DLD1 (cell line): ENCODE data around the gene PRAC2.

Experiments
- in situ Hi-C: cut with HindIII; loops from 2 replicates; pipeline ENCODE4 v1.10.0; 2017; ENCODE audit warnings: low sequenced_read_pairs

PRAC2 gene

DNA sequence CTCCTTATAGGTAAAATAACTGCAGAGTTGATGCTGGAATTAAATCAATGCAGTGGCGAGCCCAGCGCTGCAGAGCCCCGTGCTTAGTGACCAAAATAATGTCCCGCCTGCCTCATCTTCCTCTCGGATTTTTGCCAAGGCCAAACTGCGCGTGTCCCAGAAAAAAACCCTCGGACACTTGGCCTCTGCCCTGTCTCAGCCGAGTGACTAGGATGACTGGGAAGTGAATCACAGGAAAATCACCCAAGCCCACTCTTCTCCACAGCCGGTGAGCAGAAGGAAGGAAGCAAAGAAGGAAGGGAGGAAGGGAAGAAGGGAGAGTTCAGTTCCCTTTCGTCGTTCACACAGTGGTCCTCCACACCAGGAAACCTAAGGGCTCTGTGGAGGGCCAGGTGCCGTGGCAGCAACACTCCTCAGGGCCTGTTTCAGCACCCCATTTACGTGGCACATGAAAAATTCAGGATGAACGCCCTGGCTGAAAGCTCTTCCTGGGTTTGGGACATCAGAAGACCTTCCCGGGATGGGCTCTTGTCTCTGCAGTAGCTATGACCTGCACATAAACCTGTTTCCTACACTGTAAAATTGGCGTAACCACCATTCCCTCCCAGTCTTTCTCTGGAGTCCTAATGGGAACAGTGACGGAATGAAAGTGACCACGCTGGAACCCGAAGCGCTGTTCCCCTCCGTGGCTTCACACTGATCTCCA lies 31.0 kb downstream of the PRAC2 start:
- in situ Hi-C loops, result loop anchor here (5.0 kb wide), 1 partner anchor 48 kb away; no protein-coding TSS in a partner anchor

DNA sequence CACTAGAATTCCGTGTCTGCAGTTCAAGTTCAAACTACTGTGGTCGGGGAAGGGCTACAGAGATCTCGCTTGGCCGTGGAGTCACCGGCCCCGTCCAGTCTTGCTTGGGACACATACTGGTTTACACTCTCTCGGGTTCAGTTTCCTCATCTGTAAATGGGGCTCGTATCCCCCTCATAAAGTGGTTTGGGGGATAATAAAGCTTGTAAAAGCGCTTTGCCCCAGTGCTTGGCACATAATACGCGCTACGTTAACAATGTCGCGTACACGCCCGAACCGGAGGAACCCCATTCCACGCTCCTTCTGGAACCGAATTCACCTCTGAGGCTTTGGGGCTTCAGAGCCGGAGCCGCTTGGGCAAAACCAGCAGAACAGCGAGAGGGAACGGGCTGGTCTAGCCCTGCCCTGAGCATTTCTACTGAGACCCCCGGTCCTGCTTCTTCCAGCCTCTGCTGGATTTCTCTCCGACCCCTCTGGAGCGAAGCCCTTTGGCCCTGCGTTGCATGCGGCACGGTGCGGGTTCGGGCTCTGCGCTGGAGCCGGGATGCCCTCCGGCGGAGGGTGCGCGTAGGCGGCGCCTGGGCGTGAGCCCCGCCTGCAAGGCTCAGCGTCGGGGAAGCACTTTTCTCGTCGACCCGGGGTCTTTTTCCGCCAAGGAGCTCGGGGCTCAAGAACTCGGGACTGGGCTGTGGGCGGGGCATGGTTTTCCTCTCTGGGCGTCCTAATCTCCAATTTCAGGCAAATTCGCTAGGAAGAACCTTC lies 31.7 kb downstream of the PRAC2 start:
- in situ Hi-C loops, result loop anchor here (5.0 kb wide), 1 partner anchor 48 kb away; no protein-coding TSS in a partner anchor

DNA sequence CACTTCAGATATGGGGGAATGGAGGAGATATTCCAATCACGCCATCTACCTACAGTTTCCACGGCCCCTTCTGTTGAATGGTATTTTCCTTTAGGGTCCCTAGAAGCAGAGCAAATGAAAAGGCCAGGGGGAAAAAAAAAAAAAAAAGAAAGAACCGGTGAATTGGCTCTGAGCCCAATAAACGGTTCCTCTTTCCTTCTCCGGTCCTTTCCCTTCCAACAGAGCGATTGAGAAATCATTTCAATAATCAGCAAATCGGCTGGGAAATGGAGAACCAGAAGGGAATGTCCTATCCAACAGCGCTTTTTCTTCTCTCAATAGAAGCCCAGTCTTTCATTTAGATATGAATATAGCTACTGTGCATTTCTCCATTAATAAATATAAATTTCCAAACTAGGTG lies 32.4 kb downstream of the PRAC2 start:
- in situ Hi-C loops, result no loop called here

DNA sequence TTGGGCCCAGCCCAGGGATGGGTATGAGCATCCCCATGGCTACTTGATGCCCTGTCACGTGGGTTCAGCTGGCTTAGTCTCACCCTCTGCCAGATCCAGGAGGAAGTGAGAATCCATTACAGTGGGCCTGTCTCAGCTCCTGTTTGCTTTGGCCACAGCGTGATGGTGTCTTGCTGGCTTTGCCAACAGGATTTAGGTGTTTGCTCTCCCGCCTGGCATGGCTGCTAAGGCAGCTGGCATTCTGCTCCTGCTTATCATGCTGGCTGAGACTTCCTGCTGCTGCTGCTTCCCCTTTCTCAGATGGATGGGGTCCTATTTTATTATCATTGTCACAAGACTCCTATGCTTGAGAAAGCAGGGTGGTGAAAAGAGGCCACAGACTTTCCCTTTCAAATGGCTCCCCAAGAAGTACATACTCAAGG lies 33.9 kb downstream of the PRAC2 start:
- in situ Hi-C loops, result no loop called here

DNA sequence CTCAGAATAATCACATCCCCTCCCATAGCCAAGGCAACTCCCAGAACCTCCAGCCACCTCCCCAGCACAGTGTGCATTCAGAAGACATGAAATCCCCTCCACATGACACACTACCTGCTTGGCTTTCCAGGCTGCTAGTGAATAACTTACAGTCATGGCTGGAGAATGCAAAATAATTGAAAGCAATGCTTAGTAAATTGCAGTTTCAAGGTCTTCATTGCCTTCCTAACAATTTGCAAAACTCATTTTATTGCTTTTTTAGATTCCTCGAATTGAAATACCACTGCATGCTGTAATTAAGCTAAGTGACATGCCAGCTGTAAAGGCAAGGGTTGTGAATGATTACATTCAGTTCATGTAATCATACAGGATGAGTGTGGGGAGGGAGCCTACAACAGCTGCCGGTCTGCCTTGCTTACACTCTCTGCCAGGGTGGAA lies 34.6 kb downstream of the PRAC2 start:
- in situ Hi-C loops, result no loop called here

DNA sequence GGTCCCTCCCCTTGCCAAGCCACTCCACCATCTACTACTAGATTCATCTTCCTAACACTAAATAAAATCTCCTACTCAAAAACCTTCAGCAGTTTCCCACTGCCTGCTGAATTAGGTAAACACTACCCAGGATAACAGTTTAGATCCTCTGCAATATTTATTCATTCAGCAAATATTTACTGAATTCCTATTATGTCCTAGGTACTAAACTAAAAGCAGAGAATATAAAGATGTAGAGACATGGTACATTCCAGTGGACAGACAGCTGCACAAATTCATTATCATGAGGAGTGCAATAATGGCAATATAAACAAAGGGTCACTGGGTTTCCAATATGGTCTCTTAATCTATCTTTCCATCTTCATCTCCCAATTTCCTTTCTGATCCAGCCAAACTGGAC lies 36.3 kb downstream of the PRAC2 start:
- in situ Hi-C loops, result no loop called here

DNA sequence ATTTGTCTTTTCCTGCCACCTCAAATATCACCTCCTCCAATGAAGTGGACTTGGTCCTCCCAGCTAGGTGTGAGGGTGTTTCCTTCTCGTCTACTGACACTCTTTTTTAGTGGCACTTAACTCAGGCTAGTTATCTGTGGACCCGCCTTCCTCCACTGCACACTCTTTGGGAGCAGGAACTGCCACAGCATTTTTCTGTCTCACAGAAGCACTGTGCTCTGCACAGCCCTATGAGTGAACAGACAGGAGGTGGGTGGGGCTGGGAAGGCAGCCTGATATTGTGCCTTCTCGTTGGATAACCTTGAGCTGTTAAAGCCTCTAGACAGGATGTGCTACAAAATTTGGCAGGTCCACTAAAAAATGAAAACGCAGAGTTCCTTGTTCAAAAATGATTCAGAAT lies 37.4 kb downstream of the PRAC2 start:
- in situ Hi-C loops, result no loop called here

DNA sequence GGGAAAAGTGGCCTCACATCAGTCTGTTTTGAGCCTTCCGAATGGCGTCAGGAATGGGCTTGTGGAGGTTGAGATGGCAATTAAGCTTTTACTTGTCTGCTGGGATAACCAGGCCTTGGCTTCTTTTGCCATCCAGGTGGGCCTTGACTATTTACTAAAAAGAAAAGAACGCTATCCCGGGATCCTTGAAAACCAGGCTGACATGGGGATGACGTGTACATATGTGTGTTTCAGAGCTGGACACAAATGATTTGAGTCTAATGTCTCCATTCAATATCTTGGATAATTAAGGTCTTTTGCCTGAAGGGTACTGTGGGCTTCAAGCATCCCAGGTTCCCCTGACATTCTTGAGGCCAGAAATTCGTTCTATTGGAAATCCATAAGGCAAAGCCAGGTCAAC lies 38.1 kb downstream of the PRAC2 start:
- in situ Hi-C loops, result no loop called here

DNA sequence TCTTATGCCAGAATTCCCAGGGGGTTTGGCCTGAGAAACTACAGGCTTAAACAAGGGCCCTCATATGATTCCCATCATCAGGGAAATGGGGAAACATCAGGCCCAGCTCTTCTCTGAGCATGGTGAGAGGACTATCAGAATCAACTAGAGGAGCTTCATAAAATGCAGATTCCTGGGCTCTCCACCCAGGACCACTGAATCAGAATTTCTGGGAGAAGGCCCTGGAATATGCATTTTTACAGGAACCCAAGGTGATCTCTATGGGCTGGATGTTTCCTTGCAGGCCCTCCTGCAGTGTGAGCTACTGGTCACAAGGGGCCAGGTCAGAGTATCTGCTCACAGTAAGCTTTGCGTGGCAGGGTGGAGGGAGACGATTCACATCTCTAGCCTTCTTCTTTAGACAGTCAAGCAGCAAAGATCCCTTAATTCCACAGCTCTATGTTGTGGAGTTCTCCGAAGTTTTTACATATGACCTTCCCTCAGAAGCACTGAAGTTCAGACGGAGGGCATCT lies 44.3 kb downstream of the PRAC2 start:
- in situ Hi-C loops, result no loop called here

DNA sequence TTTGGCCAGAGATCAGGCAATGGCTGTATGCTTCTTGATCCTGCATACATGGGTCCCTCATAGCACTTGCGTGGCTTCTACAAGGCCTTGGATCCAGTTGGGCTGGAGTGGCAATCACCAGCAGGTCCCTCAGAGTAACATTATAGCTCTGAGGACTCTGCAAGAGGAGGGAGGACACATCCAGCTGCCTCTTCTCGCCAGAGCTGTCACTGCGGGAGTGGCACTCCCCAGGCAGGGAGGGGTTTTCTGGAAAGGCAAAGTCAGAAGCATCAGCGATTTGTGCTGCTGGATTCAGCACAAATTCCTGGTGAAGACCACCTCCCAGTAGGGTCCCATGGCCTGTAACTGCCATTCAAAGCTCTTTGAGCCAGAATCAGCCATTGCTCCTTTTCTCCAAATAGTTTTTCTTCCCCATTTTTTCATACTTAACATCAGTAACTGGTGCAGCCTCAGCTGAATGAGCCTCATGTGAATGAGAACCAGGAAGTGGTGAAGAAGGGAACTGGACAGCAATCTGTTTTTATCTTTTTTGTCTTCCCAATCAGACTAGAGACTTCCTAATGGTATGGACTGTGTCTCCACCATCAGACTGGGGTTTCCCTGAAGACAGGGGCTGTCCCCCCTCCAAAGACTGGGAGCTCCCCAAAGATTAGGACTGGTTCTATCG lies 46.2 kb downstream of the PRAC2 start:
- in situ Hi-C loops, result no loop called here

DNA sequence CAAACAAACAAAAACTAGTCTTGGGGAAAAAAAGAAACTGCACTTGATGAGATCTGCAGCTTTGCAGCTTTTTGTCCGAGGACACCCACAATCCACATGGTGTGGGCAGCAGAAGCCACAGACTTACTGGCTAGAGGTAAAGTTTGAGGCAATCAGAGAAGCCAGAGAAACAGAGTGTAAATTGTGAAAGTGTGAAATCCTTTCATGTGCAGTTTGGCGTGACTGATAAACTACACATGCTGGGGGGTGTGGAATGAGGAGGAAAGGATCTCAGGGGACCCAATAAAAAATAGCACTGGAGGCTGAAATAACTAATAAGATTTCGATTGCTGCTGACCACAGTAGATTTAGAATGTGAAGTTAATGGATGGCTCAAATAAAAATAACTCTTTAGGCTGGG lies 48.0 kb downstream of the PRAC2 start:
- in situ Hi-C loops, result no loop called here

DNA sequence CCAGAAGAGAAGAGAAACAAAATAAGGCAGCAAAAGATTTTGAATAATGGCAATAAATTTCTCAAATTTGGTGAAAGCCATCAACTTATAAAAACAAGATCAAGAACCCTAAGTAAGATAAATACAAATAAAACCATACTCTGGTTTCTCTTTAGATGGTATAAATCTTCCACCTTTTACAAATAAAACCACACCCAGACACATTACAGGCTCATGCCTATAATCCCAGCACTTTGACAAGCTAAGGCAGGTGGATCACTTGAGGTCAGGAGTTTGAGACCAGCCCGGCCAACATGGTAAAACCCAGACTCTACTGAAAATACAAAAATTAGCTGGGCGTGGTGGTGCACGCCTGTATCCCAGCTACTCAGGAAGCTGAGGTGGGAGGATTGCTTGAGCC lies 50.3 kb downstream of the PRAC2 start:
- in situ Hi-C loops, result no loop called here
